ENCODE results near the gene NRXN2. TPM values are rescaled to one million over a fixed set of nuclear protein-coding genes. Genes with fewer than 3 reads are reported as not detected.

NRXN2 gene
- total RNA-seq, 1 donor from 2014 or later: 0.14 TPM

DNA sequence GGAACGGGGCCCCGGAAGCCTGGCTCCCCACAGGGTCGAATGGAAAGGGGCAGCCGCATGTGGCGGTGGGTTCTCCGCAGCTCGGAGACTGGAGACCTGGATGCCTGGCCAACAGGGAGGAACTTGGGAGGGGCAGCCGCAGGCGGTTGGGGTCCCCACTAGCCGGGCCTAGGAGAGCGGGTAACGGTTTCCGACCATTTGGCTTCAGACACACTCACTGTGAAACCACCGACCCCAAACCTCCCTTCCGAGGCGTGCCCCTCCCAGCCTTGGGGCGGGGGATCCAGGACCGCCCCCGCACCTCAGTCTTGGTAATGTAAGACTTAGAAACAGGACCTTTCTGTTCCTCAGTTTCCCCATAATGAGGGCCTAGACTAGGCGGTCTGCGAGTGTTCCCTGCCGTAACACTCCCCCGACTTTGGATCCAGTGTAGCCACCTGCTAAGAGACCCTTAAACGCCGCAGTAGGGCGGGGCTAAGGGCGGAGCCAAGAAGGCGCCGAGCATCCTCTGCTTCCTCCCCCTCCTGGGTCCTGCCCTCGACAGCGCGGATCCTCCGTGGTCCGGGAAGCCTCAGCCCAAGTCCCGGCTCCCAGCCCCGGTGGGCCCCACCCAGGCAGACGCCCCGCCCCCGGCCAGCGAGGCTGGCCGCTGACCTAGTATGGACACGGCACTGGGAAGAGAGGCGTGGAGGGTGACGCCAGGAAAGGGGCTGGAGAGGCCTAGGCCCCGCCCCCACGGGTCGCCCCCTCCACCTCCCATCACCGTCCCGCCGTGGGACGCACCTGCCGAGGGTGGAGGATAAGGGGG lies 22.7 kb upstream of the NRXN2 start:
- DNase-seq (ENCODE audit: low read depth) (peak; percentile 47), FAIRE-seq (no peak)
- peak overlapping the region; percentile 40 for H2AFZ ChIP-seq (ENCODE audit: low read depth, low read length)
- Mint-ChIP-seq H3K36me3 (ENCODE audit: low read depth, unreplicated experiment) (peaks cover 3% of the 10 kb centered on the region), H3K27me3 (ENCODE audit: low read depth, unreplicated experiment) (peaks cover 21% of the 10 kb centered on the region), H3K27ac (ENCODE audit: unreplicated experiment) (no peak overlapping the region), H3K9me3 (ENCODE audit: unreplicated experiment) (no peaks in the 10 kb centered on the region), H3K4me3 (ENCODE audit: unreplicated experiment) (peak overlapping the region; percentile 82), H3K4me1 (ENCODE audit: low read depth, unreplicated experiment) (peaks cover 2% of the 10 kb centered on the region)
- peaks cover 5% of the 10 kb centered on the region for H4K20me1 ChIP-seq (ENCODE audit: insufficient read depth, low read length)
- H3K9me3 ChIP-seq (ENCODE audit: insufficient read depth, low read depth, low read length): no peaks in the 10 kb centered on the region
- peaks cover 38% of the 10 kb centered on the region for H3K27me3 ChIP-seq (ENCODE audit: insufficient read depth, low read length)
- H3K4me2 ChIP-seq (ENCODE audit: low read length): peak overlapping the region; percentile 81
- H3K27ac ChIP-seq (ENCODE audit: low read depth, low read length): no peak overlapping the region
- H3K9ac ChIP-seq (ENCODE audit: low read length): peak overlapping the region; percentile 46
- peaks cover 24% of the 10 kb centered on the region for H3K4me1 ChIP-seq (ENCODE audit: insufficient read depth, low read length)
- TF ChIP-seq CTCF (IDR thresholded peaks at IDR 0.05; ENCODE audit: insufficient read depth, low read depth, low read length) (no peak), EZH2 (IDR thresholded peaks at IDR 0.05; ENCODE audit: insufficient read depth, low read length) (peak; percentile 66)
- H3K4me3 ChIP-seq (ENCODE audit: insufficient read depth, low read depth, low read length): peak overlapping the region; percentile 38
- no peaks in the 10 kb centered on the region for H3K79me2 ChIP-seq (ENCODE audit: insufficient read depth, low read length)
- H3K36me3 ChIP-seq (ENCODE audit: insufficient read depth, low read length): no peaks in the 10 kb centered on the region

DNA sequence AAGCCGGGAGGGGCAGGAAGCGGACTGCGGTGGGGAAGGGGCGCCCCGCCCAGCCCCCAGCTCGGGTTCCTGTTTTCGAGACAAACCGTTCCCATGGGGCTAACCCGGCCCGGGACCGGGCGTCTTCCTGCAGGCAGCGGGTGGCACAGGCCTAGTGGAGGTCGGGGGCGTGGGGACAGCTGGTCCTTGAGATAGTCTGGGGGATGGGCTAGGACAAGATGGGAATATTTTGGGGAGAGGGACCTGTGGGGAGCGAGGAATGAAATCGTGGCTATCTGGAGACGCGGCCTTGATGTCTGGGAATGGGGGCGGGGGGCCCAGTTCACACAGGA lies 22.2 kb upstream of the NRXN2 start:
- no peak overlapping the region for H3K27ac ChIP-seq (ENCODE audit: low read depth, low read length)
- DNase-seq (ENCODE audit: low read depth) (no peak), FAIRE-seq (no peak)
- TF ChIP-seq CTCF (IDR thresholded peaks at IDR 0.05; ENCODE audit: insufficient read depth, low read depth, low read length): no peak
- TF ChIP-seq EZH2 (IDR thresholded peaks at IDR 0.05; ENCODE audit: insufficient read depth, low read length): peak; percentile 89
- H3K4me3 ChIP-seq (ENCODE audit: insufficient read depth, low read depth, low read length): peak overlapping the region; percentile 38
- H3K4me2 ChIP-seq (ENCODE audit: low read length): peak overlapping the region; percentile 81
- peak overlapping the region; percentile 72 for H3K27ac Mint-ChIP-seq (ENCODE audit: unreplicated experiment)
- peaks cover 3% of the 10 kb centered on the region for H3K36me3 Mint-ChIP-seq (ENCODE audit: low read depth, unreplicated experiment)
- H2AFZ ChIP-seq (ENCODE audit: low read depth, low read length): peak overlapping the region; percentile 26
- H3K79me2 ChIP-seq (ENCODE audit: insufficient read depth, low read length): no peaks in the 10 kb centered on the region
- peak overlapping the region; percentile 82 for H3K4me3 Mint-ChIP-seq (ENCODE audit: unreplicated experiment)
- peak overlapping the region; percentile 46 for H3K9ac ChIP-seq (ENCODE audit: low read length)
- H4K20me1 ChIP-seq (ENCODE audit: insufficient read depth, low read length): peaks cover 5% of the 10 kb centered on the region
- H3K9me3 Mint-ChIP-seq (ENCODE audit: unreplicated experiment): no peaks in the 10 kb centered on the region
- H3K9me3 ChIP-seq (ENCODE audit: insufficient read depth, low read depth, low read length): no peaks in the 10 kb centered on the region
- no peaks in the 10 kb centered on the region for H3K36me3 ChIP-seq (ENCODE audit: insufficient read depth, low read length)
- peaks cover 43% of the 10 kb centered on the region for H3K27me3 ChIP-seq (ENCODE audit: insufficient read depth, low read length)
- peaks cover 2% of the 10 kb centered on the region for H3K4me1 Mint-ChIP-seq (ENCODE audit: low read depth, unreplicated experiment)
- peaks cover 24% of the 10 kb centered on the region for H3K4me1 ChIP-seq (ENCODE audit: insufficient read depth, low read length)
- peaks cover 27% of the 10 kb centered on the region for H3K27me3 Mint-ChIP-seq (ENCODE audit: low read depth, unreplicated experiment)

Measured in astrocyte (in vitro differentiated cells and primary cell).